ENCODE measurements around the gene IL21R. TPM values are rescaled to one million over a fixed set of nuclear protein-coding genes. Genes with fewer than 3 reads are reported as not detected.

The IL21R gene
- 0.83 and 2.2 TPM in 2 replicates for total RNA-seq

GRCh38 chr16:27401768-27402568 is at the start of gene IL21R:
Gene IL21R (plus strand): TSS chr16:27402174. CDS start chr16:27430072, 27,898 bp downstream.

Other genes with a start within 250 kb of the IL21R start
- gene KDM8, start 198.6 kb upstream of the IL21R start, total RNA-seq, result 2.5 and 3.8 TPM in 2 replicates
- 139 and 149 TPM in 2 replicates for gene NSMCE1, start 133.4 kb upstream of the IL21R start, total RNA-seq
- gene IL4R, start 88.2 kb upstream of the IL21R start, total RNA-seq, result 17.9 and 29.8 TPM in 2 replicates
- gene GTF3C1, start 147.7 kb downstream of the IL21R start, total RNA-seq, result 81.0 and 110 TPM in 2 replicates
- 24.1 and 35.4 TPM in 2 replicates for gene KATNIP, start 148.0 kb downstream of the IL21R start, total RNA-seq

Data from smooth muscle cell of trachea (primary cell).